Measurements from ENCODE around the gene ALKBH5. TPM values are rescaled to one million over a fixed set of nuclear protein-coding genes. Genes with fewer than 3 reads are reported as not detected.
A peak's percentile ranks its signal among the peaks of the same experiment; 100 is the strongest.

ALKBH5 gene
- total and polyA plus RNA-seq, 2 of the 8 experiments (the other 6 are each of a cell fraction or from before 2014, with no cell fraction given) = 63.7 to 86.4 TPM

DNA sequence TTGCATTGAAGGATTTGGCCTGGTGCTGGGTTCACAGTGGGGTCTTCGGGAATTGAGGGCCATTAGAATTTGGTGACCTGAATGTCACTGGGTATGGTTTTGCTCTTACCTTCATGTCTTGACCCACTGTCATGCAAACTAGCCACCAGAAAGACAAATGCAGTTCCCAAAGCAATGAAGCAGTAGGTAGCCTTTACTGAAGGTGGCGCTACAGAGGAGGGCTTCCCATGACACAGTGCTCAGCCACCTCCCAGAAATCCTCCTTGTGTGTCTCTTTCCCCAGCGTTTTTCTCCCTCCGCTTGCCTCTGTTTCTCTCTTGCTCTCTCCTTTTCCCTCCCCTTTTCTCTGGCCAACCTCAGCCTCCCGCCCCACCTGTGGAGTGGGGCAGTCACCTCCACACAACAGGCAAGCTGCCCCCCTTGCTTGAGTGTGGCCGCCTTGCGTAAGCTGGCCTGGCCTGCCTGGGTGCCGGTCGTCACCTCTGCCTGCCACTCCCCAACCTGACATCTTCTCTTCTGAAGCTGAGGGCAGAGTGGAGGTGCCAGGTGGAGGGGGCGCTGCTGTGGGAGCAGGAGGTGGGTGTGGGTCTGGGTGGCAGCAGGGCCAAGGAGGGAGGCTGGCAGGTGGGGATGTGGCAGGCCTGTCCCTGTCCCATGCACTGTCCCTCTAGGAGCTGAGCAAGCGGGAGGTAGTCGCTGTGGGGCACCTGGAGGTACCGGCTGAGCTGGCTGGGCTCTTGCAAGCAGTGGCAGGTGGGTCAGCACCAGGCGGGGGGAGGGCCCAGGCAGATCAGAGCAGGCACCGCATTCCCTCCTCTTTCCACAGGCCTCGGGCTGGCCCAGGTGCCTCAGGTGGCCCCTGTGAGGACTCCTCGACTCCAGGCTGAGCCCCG lies 40.3 kb upstream of the ALKBH5 start:
- H3K4me3 ChIP-seq (ENCODE audit: extremely low read depth in 1 of 4, insufficient read depth in 2 of 4, low read depth in 3 of 4, low read length in 4 of 4) = no peak overlapping the region
- no peak overlapping the region for H3K14ac ChIP-seq (ENCODE audit: insufficient read length)
- H4K5ac ChIP-seq (ENCODE audit: insufficient read length, low read depth, low read length) = no peak overlapping the region
- H4K20me1 ChIP-seq (replicated peaks in 1 of 2; ENCODE audit: control insufficient read depth in 1 of 2, insufficient read depth in 2 of 2, low read length in 2 of 2) = peaks cover 0 to 2% of the 10 kb centered on the region in 2 experiments
- WGBS, 2 experiments (ENCODE audit: extremely low coverage in 1 of 2, insufficient coverage in 1 of 2, insufficient read length in 1 of 2, insufficient replicate concordance in 2 of 2, low coverage in 1 of 2, low lambda C conversion rate in 2 of 2, missing lambda C conversion rate in 1 of 2) = 68% methylated on average over 14 of the region's 18 CpGs; no CpG with 5 or more reads in 1 of the 2 experiments
- FAIRE-seq (peak; percentile 98), DNase-seq (ENCODE audit: low read depth in 1 of 2, low spot score in 2 of 2) (peak in 1 of 2 experiments; percentile 73)
- no peaks in the 10 kb centered on the region for H3K79me1 ChIP-seq (ENCODE audit: low read depth, low read length)
- no peak overlapping the region for H3K23ac ChIP-seq (ENCODE audit: insufficient read length)
- peak overlapping the region; percentile 46; the same call in 1 of the 2 replicates for H2BK5ac ChIP-seq (ENCODE audit: low read depth, low read length)
- H3K4me2 ChIP-seq (ENCODE audit: insufficient read depth in 1 of 2, low read depth in 2 of 2, low read length in 2 of 2) = peak overlapping the region in 1 of 2 experiments; percentile 46; a peak in 2 of 4 replicates
- no peak overlapping the region for H2AK5ac ChIP-seq (ENCODE audit: low read depth, low read length)
- H3K4ac ChIP-seq (replicated peaks; ENCODE audit: insufficient read length, low read depth, low read length) = no peak overlapping the region
- peaks cover 0 to 16% (median 6%) of the 10 kb centered on the region in 4 experiments; a peak in 5 of 7 replicates for H3K4me1 ChIP-seq (replicated peaks in 1 of 4; ENCODE audit: control insufficient read depth in 3 of 4, insufficient read depth in 4 of 4, low read length in 3 of 4)
- no peak overlapping the region; the same call in 1 of the 2 replicates for H2BK20ac ChIP-seq (ENCODE audit: low read length)
- no peak overlapping the region for H3K56ac ChIP-seq (replicated peaks; ENCODE audit: insufficient read length, low read depth, low read length)
- H2BK12ac ChIP-seq (ENCODE audit: low read depth, low read length) = peak overlapping the region; percentile 69; the same call in 1 of the 2 replicates
- POLR2A ChIA-PET (ENCODE audit: partially characterized antibody) = interaction anchor here (0.6 to 2.5 kb wide), 7 partner anchors 10 to 76 kb away, joined by 3 to 13 read pairs (median 5); partner anchors contain the start of genes ALKBH5 and MYO15A
- H3K9ac ChIP-seq (replicated peaks in 1 of 4; ENCODE audit: extremely low read depth in 1 of 4, low read depth in 3 of 4, low read length in 3 of 4) = no peak overlapping the region; a peak in 1 of 7 replicates
- 0 out of 2 replicates have a peak overlapping the region, but pooled peaks have one; percentile 37 for H4K8ac ChIP-seq (ENCODE audit: extremely low read depth, insufficient read depth, low read length)
- H3K27ac ChIP-seq (ENCODE audit: low read depth, low read length) = no peak overlapping the region
- H2BK15ac ChIP-seq (ENCODE audit: low read length) = peak overlapping the region; percentile 89
- peak overlapping the region; percentile 27 for H4K91ac ChIP-seq (replicated peaks; ENCODE audit: insufficient read length, low read length)
- H3K27me3 ChIP-seq (replicated peaks in 1 of 4; ENCODE audit: control insufficient read depth in 3 of 4, extremely low read depth in 1 of 4, insufficient read depth in 3 of 4, low read length in 3 of 4) = no peaks in the 10 kb centered on the region; a peak in 3 of 7 replicates
- no peaks in the 10 kb centered on the region for H3K23me2 ChIP-seq (ENCODE audit: low read depth, low read length)
- no peak overlapping the region for H2BK120ac ChIP-seq (replicated peaks; ENCODE audit: low read depth, low read length)
- CTCF ChIA-PET (ENCODE audit: partially characterized antibody) = interaction anchor here (0.6 to 10.9 kb wide), 37 partner anchors 8 to 380 kb away, joined by 3 to 141 read pairs (median 5); partner anchors contain the start of gene ALKBH5
- H2AFZ ChIP-seq (ENCODE audit: low read length) = peak overlapping the region; percentile 39; the same call in 1 of the 2 replicates
- no peaks in the 10 kb centered on the region for H3K79me2 ChIP-seq (ENCODE audit: control insufficient read depth in 1 of 2, insufficient read depth in 2 of 2, low read length in 2 of 2)
- H3K9me3 ChIP-seq (ENCODE audit: insufficient read depth in 2 of 2, low read depth in 1 of 2, low read length in 1 of 2) = no peaks in the 10 kb centered on the region
- H3K36me3 ChIP-seq (ENCODE audit: control insufficient read depth in 2 of 4, insufficient read depth in 4 of 4, low read length in 3 of 4) = no peaks in the 10 kb centered on the region
- H3K18ac ChIP-seq (ENCODE audit: extremely low read depth, low read length) = 0 out of 2 replicates have a peak overlapping the region, but pooled peaks have one; percentile 43
- TF ChIP-seq EZH2 (IDR thresholded peaks at IDR 0.05; ENCODE audit: low read depth, low read length, severe bottlenecking) (no peak), GTF2F1 (IDR thresholded peaks at IDR 0.05; ENCODE audit: borderline replicate concordance, low read depth, low read length) (no peak), KDM4A (IDR thresholded peaks at IDR 0.05; ENCODE audit: low read depth, low read length, severe bottlenecking) (no peak), RAD21 (IDR thresholded peaks at IDR 0.05 in 1 of 2, conservative IDR thresholded peaks at IDR 0.05 in 1 of 2; ENCODE audit: low read depth in 2 of 2, low read length in 2 of 2) (peak; percentile 46 to 56), TAF1 (IDR thresholded peaks at IDR 0.05; ENCODE audit: low read depth, low read length) (no peak), CHD2 (IDR thresholded peaks at IDR 0.05; ENCODE audit: low read length) (no peak), CBX5 (IDR thresholded peaks at IDR 0.05; ENCODE audit: low read depth, low read length) (no peak), CTBP2 (IDR thresholded peaks at IDR 0.05; ENCODE audit: borderline replicate concordance, insufficient read depth, insufficient read length, low read length) (no peak), PHF8 (conservative IDR thresholded peaks at IDR 0.05; ENCODE audit: low read depth, low read length) (no peak)
